Measurements from ENCODE around the gene CCNC.

The CCNC gene

GRCh38 chr6:99568103-99568933, at the start of gene CCNC:
Gene CCNC (minus strand): TSS chr6:99568660. CDS start chr6:99568527, 133 bp downstream.
- peak; percentile 83 for DNase-seq (ENCODE audit: low spot score)

GRCh38 chr6:99617131-99617530, 48.7 kb upstream of the CCNC start:
- no peak for DNase-seq (ENCODE audit: low spot score)

GRCh38 chr6:99614430-99615186, 46.1 kb upstream of the CCNC start:
- DNase-seq (ENCODE audit: low spot score): no peak

- no peak for DNase-seq (ENCODE audit: low spot score)
These were observed 45.4 kb upstream of the CCNC start for GRCh38 chr6:99613705-99614429.

- no peak for DNase-seq (ENCODE audit: low spot score)
These were observed 44.9 kb upstream of the CCNC start for GRCh38 chr6:99613409-99613704.

- DNase-seq (ENCODE audit: low spot score): no peak
These were observed 44.3 kb upstream of the CCNC start for GRCh38 chr6:99612551-99613408.

GRCh38 chr6:99611148-99611547, 42.7 kb upstream of the CCNC start:
- DNase-seq (ENCODE audit: low spot score): no peak

- DNase-seq (ENCODE audit: low spot score): no peak
These were observed 41.5 kb upstream of the CCNC start for GRCh38 chr6:99609905-99610489.

- no peak for DNase-seq (ENCODE audit: low spot score)
These were observed 40.5 kb upstream of the CCNC start for GRCh38 chr6:99608886-99609482.

- no peak for DNase-seq (ENCODE audit: low spot score)
These were observed 39.8 kb upstream of the CCNC start for GRCh38 chr6:99608059-99608885.

GRCh38 chr6:99607416-99608036, 39.1 kb upstream of the CCNC start:
- DNase-seq (ENCODE audit: low spot score): no peak

GRCh38 chr6:99606656-99607415, 38.4 kb upstream of the CCNC start, which contains the start of gene PRDM13:
Gene PRDM13 (plus strand): TSS chr6:99606833. CDS start chr6:99607035, 202 bp downstream.
- no peak for DNase-seq (ENCODE audit: low spot score)

- DNase-seq (ENCODE audit: low spot score): no peak
These were observed 37.6 kb upstream of the CCNC start for GRCh38 chr6:99605911-99606655.

GRCh38 chr6:99605074-99605734, 36.7 kb upstream of the CCNC start:
- no peak for DNase-seq (ENCODE audit: low spot score)

GRCh38 chr6:99604166-99605073, 36.0 kb upstream of the CCNC start:
- no peak for DNase-seq (ENCODE audit: low spot score)

GRCh38 chr6:99603421-99604165, 35.1 kb upstream of the CCNC start:
- no peak for DNase-seq (ENCODE audit: low spot score)
